IPS-18c (cell line): ENCODE results near the gene ATE1.

ENCODE experiments used
- H3K4me3 ChIP-seq: 2 replicates; pipeline ENCODE4 v1.7.0; 2013; ENCODE audit warnings: low read depth, mild to moderate bottlenecking, low read length, moderate library complexity; ENCODE audit not compliant: insufficient read depth
- H3K9me3 ChIP-seq: one replicate; pipeline ENCODE4 v1.6.1; 2013; ENCODE audit warnings: mild to moderate bottlenecking, low read length, moderate library complexity; ENCODE audit not compliant: control insufficient read depth, insufficient read depth

ATE1 gene

DNA sequence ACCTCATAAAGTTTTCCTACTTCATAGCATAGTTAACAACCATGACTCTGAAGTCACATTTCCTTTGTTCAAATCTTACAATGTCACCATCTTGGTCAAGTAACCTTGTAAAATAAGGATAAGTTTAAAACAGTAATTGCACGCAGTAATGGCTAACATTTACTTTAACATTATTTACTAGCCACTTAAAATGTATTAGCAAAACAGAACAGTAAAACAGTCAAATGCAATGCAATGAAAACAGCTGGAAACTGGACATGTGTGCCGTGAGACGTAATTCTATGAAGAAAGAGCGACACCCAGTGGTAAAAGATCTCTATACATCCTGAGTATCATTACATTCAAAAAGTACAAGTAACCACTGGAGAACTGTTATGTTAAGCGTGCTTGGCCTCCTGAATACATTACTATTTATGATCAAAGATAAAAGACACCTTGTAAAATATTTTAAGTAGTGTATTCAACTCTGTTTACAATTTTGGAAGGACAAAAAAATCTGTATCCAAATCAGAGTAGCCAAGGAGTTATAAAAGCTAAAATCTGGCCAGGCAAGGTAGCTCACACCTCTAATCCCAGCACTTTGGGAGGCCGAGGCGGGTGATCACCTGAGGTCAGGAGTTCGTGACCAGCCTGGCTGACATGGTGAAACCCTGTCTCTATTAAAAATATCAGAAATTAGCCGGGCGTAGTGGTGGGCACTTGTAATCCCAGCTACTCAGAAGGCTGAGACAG is 27.2 kb downstream of the ATE1 start:
- H3K4me3 ChIP-seq: no peak overlapping the region
- H3K9me3 ChIP-seq: no peaks in the 10 kb centered on the region

DNA sequence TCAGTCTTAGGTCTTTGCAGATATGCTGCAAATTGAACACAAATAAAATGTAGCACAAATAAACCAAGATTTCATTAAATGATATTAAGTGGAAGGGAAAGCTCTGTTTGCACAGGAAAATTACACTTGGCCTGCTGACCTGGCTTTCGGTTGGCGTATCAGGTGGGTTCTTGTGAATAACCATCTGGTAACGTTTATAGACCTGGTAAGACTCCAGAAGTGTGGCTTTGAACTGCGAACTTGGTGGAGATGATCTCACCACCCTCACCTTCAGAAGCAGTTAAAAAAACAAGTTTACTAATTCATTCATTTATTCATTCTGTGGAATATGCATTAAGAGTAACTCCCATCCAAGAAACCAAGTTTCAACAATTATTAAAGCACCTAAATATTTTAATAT is 28.1 kb downstream of the ATE1 start:
- Histone ChIP-seq H3K4me3 (no peak overlapping the region), H3K9me3 (no peaks in the 10 kb centered on the region)

DNA sequence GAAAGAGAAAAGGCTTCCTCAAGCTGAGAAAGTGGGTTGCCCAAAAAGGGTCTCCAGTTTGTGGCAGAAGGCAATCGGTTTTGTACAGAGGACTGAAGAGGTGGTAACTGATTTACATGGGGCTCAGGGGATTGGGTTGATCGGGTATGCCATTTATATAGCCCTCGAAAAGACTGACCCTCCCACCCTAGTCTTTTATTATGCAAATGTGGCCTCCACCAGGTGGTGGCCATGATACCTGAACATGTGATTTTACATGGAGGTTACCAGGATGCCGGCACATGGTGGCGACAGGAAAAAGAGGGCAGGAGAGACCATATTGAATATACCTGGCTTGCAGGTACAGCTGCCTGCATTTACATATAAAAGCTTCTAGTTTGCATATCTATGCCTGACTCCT is 36.7 kb downstream of the ATE1 start:
- Histone ChIP-seq H3K4me3 (no peak overlapping the region), H3K9me3 (peaks cover 2% of the 10 kb centered on the region)

DNA sequence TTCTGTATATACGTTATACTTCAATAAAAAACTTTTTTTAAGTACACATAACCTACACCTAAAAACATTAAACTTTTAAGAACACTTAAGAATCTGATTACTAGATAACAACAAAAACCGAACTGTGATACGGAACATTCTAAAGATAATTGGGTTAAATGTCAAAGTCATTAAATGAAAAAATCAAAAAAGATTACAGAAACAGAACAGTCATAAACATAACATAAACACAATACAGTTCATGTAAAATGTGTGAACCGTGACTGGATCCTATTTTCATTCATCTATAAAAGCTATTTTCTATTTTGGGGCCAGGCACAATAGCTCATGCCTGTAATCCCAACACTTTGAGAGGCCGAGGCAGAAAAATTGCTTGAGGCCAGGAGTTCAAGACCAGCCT is 38.6 kb downstream of the ATE1 start:
- Histone ChIP-seq H3K9me3 (peaks cover 2% of the 10 kb centered on the region), H3K4me3 (no peak overlapping the region)

DNA sequence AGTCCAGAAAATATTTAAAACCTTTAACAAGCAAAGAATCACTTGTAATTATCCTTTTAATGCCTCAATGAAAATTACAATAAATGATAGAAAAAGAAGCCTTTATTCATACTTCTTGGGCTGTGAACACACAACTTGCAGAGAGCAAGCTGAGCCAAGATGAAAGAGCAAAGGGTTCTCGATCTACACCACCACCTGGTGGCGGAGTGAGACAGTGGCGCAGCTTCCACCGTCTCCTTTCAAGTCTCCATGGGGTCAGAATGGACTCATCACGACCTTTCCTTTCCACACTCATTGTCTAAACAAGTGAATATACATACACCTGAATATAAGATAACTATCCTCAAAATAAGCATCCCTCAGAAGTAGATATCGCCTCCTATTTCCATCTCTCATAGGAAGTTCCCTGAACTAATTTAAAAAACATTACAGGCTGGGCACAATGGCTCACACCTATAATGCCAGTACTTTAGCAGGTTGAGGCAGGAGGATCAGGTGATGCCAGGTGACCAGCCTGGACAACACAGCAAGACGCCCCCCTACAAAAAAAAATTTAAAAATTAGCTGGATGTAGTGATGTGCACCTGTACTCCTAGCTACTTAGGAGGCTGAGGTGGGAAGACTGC is 40.7 kb downstream of the ATE1 start:
- H3K9me3 ChIP-seq: no peaks in the 10 kb centered on the region
- H3K4me3 ChIP-seq: no peak overlapping the region

DNA sequence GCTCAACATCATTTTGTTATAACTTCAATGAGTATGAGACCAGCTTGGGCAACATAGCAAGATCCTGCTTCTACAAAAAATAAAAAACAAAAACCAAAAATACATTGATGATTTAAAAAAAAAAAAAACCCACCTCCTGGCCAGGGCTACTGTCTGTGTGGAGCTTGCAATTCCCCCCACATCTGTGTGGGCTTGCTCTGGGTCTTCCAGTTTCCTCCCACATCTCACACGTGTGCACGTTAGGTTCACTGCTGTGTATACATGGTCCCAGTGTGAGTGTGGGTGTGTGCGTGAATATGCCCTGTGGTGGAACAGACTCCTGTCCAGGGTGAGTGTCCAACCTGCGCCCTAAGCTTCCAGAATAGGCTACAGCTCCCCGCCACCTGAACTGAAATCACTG is 41.6 kb downstream of the ATE1 start:
- H3K9me3 ChIP-seq: no peaks in the 10 kb centered on the region
- H3K4me3 ChIP-seq: no peak overlapping the region

DNA sequence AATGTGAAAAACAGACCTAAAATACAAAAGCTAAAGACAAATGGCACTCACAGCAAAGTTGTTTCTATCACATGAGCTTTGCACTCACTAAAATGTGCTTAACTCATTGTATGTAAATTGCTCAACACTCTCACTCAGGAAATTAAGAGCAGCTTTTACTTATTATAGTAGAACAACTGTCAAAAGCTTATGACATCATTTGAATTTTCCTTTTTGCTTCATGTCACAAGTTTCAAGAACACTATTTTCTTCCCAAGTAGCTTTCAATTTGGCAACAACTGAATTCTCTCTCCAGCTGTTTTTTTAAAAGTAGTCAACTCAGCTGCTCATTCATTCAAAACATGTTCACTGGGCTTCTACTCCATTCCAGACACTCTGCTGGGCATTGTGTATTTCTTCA is 46.9 kb downstream of the ATE1 start:
- no peak overlapping the region for H3K4me3 ChIP-seq
- no peaks in the 10 kb centered on the region for H3K9me3 ChIP-seq

DNA sequence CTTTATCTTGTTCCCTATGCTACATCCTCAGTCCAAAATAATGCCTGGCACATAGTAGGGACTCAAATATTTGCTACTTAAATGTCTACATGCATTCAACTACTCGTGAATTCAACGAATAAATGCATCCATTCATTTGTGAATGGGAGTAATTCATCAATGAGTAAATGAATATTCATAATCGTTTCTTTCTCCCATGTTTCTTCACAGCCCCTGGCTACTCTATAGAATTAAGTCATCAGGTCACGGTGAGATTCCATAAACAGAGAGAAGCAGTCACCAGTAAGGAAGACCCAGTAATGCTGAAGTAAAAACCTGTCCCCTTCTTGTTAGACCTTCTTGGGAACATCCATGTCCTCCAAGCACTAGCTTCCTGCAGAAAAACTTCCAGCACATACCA is 48.4 kb downstream of the ATE1 start:
- Histone ChIP-seq H3K4me3 (no peak overlapping the region), H3K9me3 (no peaks in the 10 kb centered on the region)

DNA sequence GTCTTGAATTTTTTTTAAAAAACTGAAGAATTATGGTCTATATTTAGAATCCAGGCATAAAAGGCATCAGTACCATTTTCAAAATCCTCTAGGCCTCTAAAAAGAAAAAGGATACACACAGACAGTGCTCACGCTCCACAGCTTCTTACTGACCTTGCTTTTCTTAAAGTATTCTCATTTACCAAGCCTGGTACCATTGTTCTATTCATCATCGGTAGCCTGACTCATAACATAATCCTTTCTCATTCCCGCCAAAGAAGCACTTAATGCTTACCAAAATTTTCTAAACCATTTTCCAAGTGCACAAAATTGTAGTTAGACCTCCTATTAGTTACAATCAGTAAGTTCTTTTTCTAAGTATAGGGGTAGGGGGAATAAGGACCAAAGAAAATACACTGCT is 54.6 kb downstream of the ATE1 start:
- no peak overlapping the region for H3K4me3 ChIP-seq
- no peaks in the 10 kb centered on the region for H3K9me3 ChIP-seq

DNA sequence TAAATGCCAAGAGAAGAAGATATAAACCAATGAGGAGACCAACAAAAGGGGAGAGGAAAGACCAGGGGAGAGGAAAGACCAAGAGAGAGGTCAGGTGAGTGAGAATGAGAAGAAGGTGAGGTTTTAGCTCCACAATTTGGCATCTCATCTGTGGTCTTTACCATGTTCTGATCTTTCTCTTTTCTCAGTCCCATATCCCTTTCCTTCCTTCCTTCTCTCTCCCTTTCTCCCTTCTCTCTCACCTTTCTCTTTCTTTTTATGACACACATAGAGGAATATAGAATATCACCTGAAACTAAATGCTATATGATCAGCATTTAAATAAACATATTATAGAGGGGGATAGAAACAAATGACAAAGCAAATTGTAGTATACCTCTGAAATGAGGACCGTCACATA is 57.4 kb downstream of the ATE1 start:
- no peaks in the 10 kb centered on the region for H3K9me3 ChIP-seq
- H3K4me3 ChIP-seq: no peak overlapping the region

DNA sequence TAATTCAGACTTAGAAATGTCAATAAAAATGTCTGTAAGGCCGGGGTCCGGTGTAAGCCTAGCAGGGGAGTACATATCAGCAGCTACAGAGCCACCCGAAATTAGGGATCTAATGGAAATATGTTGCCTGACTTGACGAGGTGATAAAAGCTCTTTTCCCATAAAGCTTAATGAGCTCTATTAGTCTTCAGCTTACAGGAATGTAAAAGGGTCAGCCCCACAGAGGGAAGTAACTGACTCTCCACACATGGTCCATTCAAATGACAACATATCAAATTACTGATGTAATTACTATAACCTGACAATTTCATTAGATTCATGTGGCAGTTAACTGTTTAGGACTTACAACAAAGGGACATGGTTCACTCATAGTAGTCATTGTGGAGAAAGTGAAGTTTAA is 62.3 kb downstream of the ATE1 start:
- Histone ChIP-seq H3K4me3 (no peak overlapping the region), H3K9me3 (no peaks in the 10 kb centered on the region)

DNA sequence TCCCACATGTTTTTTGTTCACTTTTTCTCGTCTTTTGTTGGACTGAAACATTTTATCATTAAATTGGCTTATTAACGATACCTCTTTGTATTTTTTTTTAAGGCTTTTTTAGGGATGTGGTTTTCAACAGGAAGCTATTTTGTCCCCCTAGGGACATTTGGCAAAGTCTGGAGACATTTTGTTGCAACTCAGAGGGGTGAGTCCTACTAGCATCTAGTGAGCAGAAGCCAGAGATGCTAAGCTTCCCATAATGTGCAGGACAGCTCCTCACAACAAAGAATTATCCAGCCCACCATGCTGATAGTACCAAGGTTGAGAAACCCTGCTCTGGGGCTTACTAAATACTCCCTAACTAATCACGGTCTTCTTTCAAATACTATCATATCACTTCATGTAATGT is 63.2 kb downstream of the ATE1 start:
- no peaks in the 10 kb centered on the region for H3K9me3 ChIP-seq
- no peak overlapping the region for H3K4me3 ChIP-seq

DNA sequence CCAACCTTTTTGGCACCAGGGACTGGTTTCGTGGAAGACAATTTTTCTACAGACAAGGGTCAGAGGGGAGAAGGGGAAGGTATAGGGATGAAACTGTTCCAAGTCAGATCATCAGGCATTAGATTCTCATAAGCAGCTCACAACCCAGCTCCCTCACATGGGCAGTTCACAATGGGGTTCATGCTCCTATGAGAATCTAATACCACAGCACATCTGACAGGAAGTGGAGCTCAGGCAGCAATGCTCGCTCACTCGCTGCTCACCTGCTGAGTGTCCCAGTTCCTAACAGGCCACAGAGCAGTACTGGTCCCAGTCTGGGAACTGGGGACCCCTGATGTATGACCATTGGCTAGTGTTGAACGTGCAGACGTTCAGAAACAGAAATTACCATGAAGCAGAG is 63.7 kb downstream of the ATE1 start:
- no peaks in the 10 kb centered on the region for H3K9me3 ChIP-seq
- no peak overlapping the region for H3K4me3 ChIP-seq

DNA sequence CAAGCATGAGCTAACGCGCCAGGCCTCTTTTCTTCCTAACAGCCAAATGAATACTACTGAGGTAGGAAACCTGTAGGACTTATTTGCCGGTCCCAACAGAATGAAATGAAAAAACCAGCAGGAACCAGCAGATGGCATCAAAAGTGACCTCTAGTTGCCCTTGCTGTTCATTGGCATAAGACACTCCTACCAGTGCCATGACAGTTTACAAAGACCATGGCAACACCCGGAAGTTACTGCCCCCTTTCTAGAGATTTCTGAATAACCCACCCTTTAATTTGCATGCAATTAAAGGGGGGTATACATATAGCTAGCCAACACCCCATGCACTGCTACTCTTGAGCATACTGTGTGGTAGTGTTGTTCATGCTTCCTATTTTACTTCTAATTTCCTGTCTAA is 65.2 kb downstream of the ATE1 start:
- no peaks in the 10 kb centered on the region for H3K9me3 ChIP-seq
- H3K4me3 ChIP-seq: no peak overlapping the region

DNA sequence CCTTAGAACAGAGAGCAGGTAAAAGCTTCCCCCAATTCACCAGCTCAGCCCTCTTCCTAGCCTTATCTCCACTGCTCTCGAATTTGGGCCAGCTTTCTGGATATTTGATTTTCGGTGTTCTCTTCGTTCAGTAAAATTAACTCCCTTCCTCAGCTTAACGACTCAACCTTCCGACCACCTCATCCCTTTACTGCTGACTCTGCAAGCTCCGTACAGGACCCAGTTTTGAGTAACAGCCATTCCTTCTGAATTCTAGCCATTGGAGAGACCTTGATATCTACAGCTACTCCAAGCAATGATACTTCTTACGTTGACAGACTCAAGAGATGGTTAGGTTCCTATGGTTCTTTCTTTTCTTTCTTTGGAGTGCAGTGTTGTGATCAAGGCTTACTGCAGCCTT is 65.8 kb downstream of the ATE1 start:
- Histone ChIP-seq H3K9me3 (no peaks in the 10 kb centered on the region), H3K4me3 (no peak overlapping the region)

DNA sequence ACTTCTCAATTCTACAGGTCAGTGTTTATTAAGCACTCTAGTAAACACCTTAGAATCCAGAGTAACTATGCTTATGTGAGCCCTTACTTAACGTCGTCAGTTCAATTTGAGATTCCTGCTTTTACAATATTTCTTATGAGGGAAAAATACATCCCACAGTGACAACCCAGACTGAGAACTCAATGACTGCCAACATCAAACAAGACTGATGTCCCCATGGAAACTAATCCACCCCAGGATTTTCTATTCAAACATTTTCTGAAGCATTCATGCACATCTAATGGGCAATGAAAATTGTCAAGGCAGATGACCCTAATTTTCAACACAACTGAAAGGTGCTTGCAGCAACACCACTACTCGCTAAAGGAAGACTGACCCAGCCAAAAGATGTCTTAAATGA is 67.0 kb downstream of the ATE1 start:
- H3K4me3 ChIP-seq: no peak overlapping the region
- H3K9me3 ChIP-seq: no peaks in the 10 kb centered on the region

DNA sequence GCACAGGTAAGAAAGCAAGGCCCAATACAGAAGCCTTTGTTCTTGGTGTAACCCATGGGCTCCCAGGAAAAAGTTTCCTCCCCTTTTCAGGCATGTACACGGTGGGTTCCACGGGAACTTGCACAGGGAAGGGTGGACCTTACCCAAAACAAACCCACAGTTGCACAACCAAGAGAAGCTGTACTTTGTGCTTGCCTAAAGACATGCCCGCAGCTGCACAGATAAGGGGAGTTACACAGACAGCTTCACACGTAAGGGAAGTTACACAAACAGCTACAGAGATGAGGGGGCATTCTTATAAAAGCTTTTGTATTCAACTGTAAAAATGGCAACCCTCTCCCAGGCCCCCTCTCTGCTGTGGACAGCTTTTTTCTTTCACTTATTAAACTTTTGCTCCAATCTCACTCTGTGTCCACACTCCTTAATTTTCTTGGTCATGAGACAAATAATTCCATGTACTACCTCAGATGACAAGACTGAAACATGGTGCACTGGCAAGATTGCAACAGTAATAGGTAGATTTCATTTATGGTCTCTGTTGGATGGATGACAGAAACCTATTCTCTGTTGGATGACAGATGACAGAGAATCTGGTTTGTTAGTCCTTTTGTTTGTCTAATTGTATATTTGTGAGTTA is 72.9 kb downstream of the ATE1 start:
- H3K9me3 ChIP-seq: peaks cover 2% of the 10 kb centered on the region
- no peak overlapping the region for H3K4me3 ChIP-seq

DNA sequence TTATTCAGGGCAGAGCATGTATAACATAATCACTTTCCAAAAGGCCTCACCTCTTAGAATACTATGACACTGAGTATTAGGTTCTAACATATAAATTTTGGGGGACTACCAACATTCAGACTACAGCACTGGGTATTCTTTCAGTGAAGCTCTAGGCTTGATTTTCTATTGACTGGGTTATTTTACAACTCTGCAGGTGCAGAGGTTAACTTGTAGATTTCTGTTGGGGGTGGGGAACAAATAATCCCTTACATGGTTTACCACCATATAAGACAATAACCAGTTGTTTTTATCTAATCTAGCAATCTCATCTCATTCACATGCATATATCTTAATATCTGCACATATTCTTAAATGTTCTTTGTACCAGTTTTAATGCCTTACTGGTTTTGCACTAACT is 73.9 kb downstream of the ATE1 start:
- no peak overlapping the region for H3K4me3 ChIP-seq

More for the DNA sequence above, 73.9 kb downstream of the ATE1 start:
- H3K9me3 ChIP-seq: peaks cover 2% of the 10 kb centered on the region
